Retinal pigment epithelial cell (primary cell): ENCODE results near the gene CTRL.

Source experiments
- DNase-seq: peaks from one replicate; pipeline ENCODE4 v3.0.0-alpha.2; 2010; ENCODE audit warnings: low read depth
- H3K4me3 ChIP-seq: 2 replicates; pipeline ENCODE4 v1.5.1; 2011; ENCODE audit warnings: mild to moderate bottlenecking, low read length, control low read depth, moderate library complexity
- CTCF ChIP-seq: conservative IDR thresholded peaks from 2 replicates; pipeline ENCODE4 v1.5.1; 2011; ENCODE audit warnings: low read depth, low read length, control low read depth, inconsistent platforms

Gene CTRL

GRCh38 chr16:67883872-67884261 lies 47.8 kb downstream of the CTRL start:
- H3K4me3 ChIP-seq, result no peak overlapping the region
- TF ChIP-seq CTCF, result peak; percentile 94
- no peak for DNase-seq

DNA sequence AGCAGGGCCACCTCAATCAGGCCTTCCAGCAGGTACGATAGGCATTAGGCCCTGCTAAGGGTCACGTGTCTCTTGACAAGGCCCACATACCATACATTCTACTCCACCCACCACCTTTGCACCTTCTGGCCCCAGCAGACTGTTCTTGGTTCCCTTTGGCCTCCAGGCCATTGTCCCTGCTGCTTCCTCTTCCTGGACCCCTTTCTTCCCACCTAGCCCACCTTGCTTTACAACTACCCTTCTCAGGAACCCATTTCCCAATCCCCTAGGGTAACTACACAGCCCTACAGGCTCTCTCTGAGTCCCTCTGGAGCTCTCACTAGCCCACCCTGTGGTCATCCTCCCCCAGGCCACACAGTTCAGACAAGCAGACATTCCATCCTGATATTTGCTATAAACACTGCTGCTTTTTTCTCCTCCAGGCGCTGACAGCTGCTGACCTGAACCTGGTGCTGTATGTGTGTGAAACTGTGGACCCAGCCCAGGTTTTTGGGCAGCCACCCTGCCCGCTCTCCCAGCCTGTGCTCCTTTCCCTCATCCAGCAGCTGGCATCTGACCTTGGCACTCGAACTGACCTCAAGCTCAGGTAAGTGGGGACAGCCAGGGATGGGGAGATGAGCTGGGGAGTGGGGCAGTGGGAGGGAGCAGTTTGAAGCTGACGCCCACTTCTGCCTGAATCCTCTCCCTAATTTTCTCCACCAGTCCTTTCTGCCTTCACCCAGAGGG lies 48.4 kb downstream of the CTRL start:
- H3K4me3 ChIP-seq, result no peak overlapping the region
- DNase-seq, result no peak
- TF ChIP-seq CTCF, result no peak

DNA sequence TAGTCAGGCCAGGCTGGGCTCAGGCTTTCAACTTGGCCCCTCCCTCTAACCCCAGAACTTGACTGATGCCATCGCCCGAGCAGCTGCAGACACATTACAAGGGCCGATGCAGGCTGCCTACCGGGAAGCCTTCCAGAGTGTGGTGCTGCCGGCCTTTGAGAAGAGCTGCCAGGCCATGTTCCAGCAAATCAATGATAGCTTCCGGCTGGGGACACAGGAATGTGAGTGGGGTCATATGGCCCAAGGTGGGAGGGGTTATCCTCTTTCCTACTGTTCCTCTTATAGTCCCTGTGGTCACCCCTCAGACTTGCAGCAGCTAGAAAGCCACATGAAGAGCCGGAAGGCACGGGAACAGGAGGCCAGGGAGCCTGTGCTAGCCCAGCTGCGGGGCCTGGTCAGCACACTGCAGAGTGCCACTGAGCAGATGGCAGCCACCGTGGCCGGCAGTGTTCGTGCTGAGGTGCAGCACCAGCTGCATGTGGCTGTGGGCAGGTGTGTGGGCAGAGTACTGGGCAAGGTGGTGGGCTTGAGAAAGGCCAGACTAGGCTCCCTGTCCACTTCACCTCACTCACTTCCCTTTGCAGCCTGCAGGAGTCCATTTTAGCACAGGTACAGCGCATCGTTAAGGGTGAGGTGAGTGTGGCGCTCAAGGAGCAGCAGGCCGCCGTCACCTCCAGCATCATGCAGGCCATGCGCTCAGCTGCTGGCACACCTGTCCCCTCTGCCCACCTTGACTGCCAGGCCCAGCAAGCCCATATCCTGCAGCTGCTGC lies 49.1 kb downstream of the CTRL start:
- no peak for TF ChIP-seq CTCF
- DNase-seq, result no peak
- H3K4me3 ChIP-seq, result no peak overlapping the region

DNA sequence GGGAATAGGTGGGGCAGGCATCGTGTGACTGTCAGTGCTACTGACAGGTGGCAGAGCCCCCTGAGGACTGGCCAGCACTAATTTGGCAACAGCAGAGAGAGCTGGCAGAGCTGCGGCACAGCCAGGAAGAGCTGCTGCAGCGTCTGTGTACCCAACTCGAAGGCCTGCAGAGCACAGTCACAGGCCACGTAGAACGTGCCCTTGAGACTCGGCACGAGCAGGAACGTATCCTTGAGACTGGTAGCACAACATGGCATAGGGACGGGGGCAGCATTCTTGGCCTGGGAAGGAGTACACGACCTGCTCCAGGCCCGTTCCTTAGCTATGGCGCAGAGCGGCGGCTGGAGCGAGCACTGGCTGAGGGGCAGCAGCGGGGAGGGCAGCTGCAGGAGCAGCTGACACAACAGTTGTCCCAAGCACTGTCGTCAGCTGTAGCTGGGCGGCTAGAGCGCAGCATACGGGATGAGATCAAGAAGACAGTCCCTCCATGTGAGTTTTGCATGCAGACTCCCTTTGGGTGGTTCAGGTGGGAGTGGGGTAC lies 50.0 kb downstream of the CTRL start:
- TF ChIP-seq CTCF, result no peak
- H3K4me3 ChIP-seq, result no peak overlapping the region
- no peak for DNase-seq

- no peak overlapping the region for H3K4me3 ChIP-seq
- no peak for TF ChIP-seq CTCF
- no peak for DNase-seq
Measured at GRCh38 chr16:67880584-67880983, 51.1 kb downstream of the CTRL start.

DNA sequence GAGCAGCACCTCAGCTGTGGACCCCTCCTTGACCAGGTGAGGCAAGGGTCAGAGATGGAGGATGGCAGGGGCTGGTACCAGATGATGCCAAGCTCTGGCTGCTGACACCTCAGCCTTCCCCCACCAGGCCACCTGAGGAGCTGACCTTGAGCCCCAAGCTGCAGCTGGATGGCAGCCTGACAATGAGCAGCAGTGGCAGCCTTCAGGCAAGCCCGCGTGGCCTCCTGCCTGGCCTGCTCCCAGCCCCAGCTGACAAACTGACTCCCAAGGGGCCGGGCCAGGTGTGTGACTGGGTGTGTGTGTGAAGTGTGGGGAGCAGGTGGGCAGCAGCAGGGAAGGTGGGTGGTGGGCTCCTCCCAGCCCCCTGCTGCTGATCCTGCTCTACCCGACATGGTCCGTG lies 51.7 kb downstream of the CTRL start:
- TF ChIP-seq CTCF, result no peak
- DNase-seq, result no peak
- no peak overlapping the region for H3K4me3 ChIP-seq
